GM21576 (cell line): Measurements from ENCODE around the gene CPSF7.
A peak's percentile ranks its signal among the peaks of the same experiment; 100 is the strongest.
"Not testable (repeated sequence)": the region's sequence is repeated elsewhere in the genome, so short reads cannot be mapped to it uniquely, and the experiment has no call there.

ENCODE experiments used
- ATAC-seq: cut with Tn5 transposase; IDR thresholded peaks from one replicate; pipeline ENCODE4 v1.9.1; 2021; ENCODE audit warnings: mild to moderate bottlenecking, moderate library complexity; ENCODE audit not compliant: unreplicated experiment

CPSF7 gene

DNA sequence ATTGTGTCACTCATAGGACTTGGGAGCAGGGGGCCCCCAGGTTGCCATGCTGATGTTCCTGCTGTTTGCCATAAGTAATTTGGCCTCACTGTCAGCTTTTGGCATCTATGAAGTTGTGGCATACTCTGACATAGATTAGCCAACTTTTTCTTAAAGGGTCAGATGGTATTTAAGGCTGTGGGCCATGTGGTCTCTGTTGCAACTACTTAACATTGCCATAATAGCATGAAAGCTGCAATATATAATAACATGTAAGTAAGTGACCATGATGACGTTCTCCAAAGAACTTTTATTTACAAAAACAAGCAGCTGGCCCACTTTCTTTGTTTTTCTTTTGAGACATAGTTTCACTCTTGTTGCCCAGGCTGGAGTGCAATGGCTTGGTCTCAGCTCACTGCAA is 39.6 kb downstream of the CPSF7 start:
- no peak for ATAC-seq

DNA sequence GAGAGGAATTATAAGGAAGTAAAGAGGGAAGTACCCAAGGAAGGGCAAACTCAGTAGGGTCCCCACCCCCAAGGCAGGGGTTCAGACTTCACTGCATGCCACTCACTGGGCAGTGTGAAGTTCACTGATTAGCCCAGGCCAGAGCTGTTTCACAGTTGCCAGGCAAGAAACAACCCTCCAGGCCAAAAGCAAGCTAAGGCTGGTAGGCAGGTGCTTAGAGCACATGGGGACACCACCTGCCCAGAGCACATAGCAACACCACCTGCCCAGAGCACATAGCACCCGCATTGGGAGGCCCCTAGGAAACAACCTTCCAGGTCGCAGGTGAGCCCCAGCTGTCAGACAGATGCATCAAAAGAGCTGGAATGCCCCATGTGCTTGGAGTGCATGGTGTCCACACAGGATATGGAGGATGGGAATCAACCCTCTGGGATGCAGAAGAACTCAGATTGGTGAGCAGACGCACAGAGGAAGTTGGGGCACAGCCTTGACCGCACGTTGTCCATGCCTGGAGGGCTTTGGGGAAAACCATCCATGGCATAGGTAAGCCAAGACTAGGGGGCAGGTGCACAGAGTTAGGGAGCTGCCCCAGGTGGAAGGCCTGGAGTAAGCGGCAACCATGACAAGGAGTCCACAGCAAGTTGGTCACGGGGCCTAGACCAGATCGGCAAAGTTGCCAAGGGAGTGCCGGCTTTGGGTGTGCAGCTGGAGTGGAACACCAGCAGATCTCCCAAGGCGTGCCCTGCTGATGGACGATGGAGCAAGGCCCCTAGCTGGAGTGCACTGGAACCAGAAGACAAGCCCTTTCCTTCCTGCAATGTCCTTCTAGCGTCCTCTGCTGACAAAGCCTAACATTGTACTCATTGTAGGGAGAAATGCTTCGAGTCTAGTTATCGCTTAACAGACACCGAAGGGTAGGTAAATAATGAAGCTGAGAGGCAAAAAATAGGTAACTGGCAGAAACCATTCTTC is 45.2 kb downstream of the CPSF7 start:
- no peak for ATAC-seq

DNA sequence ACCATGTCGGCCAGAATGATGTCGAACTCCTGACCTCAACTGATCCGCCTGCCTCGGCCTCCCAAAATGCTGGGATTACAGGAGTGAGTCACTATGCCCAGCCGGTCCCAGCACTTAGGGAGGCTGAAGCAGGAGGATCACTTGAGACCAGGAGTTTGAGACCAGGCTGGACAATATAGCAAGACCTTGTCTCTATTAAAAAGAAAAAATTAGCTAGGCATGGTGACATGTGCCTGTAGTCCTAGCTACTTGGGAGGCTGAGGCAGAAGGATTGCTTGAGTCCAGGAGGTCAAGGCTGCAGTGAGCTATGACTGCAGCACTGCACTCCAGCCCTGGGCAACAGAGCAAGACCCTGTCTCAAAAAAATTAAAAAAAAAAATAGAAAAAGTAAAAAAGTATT is 45.9 kb downstream of the CPSF7 start:
- not testable (repeated sequence) for ATAC-seq

DNA sequence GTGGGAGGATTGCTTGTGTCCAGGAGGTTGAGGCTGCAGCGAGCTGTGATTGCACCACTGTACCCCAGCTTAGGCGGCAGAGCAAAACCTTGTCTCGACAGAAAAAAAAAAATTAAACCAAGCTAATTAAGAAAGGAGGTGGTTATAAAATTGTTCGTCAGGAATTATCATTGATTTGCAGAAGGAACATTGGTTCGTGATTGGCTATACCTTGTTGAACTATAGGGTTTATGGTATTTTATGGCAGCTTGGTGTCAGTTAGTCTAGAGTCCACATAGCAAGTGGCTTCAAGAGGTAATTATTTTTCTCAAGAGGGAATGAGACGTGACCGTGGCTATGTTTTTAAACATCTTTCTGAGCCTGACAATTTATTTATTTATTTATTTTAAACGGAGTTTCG is 48.9 kb downstream of the CPSF7 start:
- no peak for ATAC-seq

GRCh38 chr11:61378713-61379313 is 51.0 kb downstream of the CPSF7 start:
- no peak for ATAC-seq

- ATAC-seq = no peak
Measured at GRCh38 chr11:61377461-61378160, 52.2 kb downstream of the CPSF7 start.

GRCh38 chr11:61375761-61376108 is 54.0 kb downstream of the CPSF7 start:
- ATAC-seq = no peak

DNA sequence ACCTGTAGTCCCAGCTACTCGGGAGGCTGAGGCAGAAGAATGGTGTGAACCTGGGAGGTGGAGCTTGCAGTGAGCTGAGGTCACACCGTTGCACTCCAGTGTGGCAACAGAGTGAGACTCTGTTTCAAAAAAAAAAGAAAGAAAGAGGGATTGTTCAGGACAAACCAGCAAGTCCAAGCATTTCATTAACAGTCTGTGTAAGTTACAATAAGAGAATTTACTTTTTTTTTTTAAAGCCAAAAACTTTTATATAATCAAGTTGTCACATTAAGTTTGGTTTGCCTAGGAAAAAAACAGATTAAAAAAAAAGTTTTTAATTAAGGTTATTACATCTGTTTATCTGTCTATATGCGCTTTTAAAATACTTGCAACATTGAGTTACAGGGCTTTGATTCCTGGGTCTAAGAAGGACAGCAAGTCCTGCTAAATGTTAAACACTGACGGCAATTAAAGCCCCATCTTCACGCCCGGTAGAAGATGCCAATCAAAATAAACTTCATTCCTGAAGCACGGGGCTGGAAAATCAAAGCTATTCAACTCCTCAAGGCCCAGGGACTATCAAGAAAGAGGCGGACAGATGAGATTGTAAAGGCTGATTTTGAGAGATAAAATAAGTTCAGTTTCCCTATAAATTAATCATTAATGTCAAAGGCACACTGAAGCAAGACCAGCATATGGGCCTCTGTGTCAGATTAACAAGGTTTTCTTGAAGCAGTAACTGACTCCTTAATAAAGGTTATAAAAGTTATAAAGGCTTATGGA is 56.9 kb downstream of the CPSF7 start:
- ATAC-seq = no peak

- ATAC-seq = no peak
Measured at GRCh38 chr11:61370349-61371005, 59.3 kb downstream of the CPSF7 start.

GRCh38 chr11:61369372-61370348 is 60.1 kb downstream of the CPSF7 start:
- ATAC-seq = no peak

GRCh38 chr11:61368646-61369045 is 61.1 kb downstream of the CPSF7 start:
- no peak for ATAC-seq

- no peak for ATAC-seq
Measured at GRCh38 chr11:61367406-61367805, 62.4 kb downstream of the CPSF7 start.

DNA sequence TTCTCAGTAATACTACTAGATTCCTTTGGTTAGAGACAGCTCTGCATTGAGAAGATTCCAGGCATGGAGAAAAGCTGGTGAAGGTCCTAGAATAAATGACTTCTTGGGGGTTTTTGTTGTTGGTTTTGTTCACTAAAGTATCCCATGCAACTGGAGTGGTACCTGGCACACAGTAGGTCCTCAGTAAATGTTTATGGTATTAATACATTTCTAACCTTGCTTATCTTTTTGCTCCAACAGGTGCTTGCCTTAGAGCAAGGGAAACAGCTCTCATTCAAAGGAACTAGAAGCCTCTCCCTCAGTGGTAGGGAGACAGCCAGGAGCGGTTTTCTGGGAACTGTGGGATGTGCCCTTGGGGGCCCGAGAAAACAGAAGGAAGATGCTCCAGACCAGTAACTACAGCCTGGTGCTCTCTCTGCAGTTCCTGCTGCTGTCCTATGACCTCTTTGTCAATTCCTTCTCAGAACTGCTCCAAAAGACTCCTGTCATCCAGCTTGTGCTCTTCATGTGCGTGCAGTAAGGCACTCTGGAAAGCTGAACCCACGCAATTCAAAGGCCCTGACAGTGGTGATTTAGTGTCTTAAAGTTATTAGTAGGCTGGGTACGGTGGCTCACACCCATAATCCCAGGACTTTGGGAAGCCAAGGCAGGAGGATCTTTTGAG is 65.6 kb downstream of the CPSF7 start:
- no peak for ATAC-seq

- no peak for ATAC-seq
Measured at GRCh38 chr11:61362542-61362875, 67.3 kb downstream of the CPSF7 start.

DNA sequence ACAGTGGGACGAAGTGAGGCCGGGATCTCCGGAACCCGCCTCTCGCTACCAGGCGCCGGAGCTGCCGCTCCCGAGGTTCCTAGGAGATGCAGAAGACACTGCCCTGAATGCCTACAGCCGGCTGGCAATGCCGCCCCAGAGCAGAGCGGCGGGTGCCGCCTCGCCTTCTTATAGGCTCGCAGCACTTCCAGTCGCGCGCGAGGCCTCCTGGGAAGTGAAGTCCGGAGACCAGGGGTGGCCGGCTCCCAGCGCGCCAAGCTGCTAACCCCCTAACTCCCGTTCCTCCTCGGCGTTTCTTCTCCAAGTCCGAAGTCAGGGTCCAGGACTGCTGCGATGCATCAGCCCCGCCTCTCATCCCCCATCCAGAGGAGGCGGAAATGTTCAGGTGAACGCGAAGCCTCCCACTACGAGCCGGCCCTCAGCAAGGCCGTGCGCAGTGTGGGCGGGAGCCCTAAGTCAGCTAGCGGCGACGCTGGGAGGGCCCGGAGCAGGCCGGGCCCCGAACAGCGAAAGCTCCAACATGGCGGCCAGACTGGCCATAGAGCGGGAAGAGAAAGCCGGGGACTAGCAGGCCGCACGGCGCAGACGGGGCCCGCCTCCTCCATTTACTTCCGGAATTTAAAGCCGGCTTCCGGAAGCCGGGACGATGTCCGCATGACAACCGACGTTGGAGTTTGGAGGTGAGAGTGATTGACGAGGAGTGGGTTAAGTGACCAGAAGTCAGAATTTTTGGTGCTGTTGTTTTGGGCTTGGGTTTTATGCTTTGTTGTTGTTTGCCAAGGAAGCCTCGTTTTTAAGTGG is 67.8 kb downstream of the CPSF7 start, which contains the start of the genes CYB561A3 and TMEM138:
Gene CYB561A3, minus strand, starts transcription at position 142 of the 801 bp plus-strand sequence. CDS start 5,169 bp downstream, outside the sequence.
Gene TMEM138, plus strand, starts transcription at position 634 of the 801 bp plus-strand sequence. CDS start 2,017 bp downstream, outside the sequence.
- ATAC-seq = peak; percentile 79

- ATAC-seq = no peak
Measured at GRCh38 chr11:61361237-61361740, 68.5 kb downstream of the CPSF7 start.

- ATAC-seq = no peak
Measured at GRCh38 chr11:61359516-61359915, 70.3 kb downstream of the CPSF7 start.

DNA sequence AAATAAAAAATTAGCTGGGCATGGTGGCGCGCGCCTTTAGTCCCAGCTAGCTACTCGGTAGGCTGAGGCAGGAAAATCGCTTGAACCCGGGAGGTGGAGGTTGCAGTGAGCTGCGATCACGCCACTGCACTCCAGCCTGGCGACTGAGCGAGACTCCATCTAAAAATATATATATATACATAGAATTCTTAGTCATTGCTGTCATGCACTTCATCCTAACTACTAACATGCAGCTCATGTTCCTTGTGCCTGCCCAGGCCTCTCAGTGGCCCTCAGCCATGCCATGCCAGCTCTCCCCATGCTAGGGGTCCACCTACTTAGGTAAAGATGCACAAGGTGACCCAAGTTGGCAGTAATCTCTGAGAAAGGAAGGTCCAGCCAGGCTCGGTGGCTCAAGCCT is 71.2 kb downstream of the CPSF7 start:
- ATAC-seq = no peak
